Mesenteric fat pad (tissue), 1 donor: ENCODE data around the gene RPL19. TPM values are rescaled to one million over a fixed set of nuclear protein-coding genes. Genes with fewer than 3 reads are reported as not detected.
A peak's percentile ranks its signal among the peaks of the same experiment; 100 is the strongest.

Source experiments
- DNase-seq: peaks from one replicate; pipeline ENCODE4 v3.0.0-alpha.2; 2020; ENCODE audit warnings: low spot score
- total RNA-seq: library from RNA; stranded (reverse); fragmentation: NEBNext Ultra II Directional; extraction: Animal tissue kit (Norgen Biotek cat#: 25700); gene quantifications from one replicate; pipeline ENCODE4 v1.2.1, GENCODE V29; 2021
- donor health status: DM: yes; HTN: yes; CAD: no.

The RPL19 gene
- total RNA-seq, 1 donor from 2014 or later = 1,346 TPM

DNA sequence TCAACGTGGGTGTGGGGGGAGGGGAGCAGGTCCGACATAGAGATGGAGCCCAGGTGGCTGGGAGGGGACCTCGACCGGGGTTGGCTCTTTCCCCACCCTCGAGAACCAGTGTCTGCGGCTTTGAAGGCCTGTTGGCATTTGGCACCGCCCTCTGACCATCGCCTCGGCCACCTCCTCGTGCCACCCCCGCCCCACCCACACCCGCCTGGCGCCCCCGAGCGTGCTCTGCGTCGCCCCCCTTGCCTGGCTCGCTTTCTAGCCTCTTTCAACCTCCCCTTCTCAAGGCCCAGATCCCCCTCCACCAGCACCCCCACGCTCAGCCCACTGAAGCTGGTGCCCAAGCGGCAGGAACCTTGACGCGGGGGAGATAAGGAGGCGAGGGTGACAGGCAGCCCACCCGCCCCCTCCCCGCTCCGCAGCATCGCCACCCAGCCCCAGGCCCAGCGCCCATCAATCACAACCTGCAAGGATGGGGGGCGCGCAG lies 3.2 kb upstream of the RPL19 start:
- DNase-seq = no peak

DNA sequence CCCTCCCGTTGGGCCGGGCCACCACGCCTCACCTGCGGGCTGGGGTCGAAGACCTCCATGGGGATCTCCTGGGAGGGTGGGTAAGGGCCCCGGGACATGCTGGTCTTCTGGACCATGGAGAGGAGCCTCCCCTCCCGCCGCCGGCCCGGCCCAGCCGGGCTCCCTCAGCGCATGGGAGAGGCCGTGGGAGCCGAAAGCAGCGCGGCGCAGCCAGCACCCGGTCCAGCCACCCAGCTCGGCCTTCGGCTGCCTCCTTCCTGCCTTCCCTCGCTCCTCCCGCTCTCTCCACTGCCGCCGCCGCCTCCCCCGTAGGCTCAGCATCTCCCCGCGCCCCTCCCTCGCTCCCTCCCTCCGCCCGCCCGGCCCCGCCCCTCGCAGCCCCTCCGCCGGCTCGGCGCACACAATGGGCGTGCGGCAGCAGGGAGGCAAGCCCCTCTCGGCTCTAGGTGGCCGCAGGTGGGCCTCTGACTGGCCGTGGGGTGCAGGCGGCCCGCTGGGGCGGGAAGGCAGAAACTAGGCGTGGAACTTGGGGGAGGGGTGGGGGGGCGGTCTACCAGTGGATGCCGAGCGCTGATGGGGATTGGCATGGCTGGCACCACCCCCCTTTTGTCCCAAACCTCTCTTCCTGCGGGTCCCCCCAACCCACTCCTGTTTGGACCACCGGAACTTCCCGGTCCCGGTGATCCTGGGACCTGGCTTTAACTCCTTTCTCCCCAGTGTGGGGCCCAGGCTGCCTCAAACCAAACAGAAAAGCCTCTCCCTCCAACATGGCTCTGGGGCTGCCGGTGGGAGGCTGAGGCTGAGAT lies 2.5 kb upstream of the RPL19 start, which contains the start of gene CACNB1:
CACNB1 (minus strand) TSS at position 290 of the 806 bp plus-strand sequence; CDS start at position 116, 174 bp downstream.
- no peak for DNase-seq

DNA sequence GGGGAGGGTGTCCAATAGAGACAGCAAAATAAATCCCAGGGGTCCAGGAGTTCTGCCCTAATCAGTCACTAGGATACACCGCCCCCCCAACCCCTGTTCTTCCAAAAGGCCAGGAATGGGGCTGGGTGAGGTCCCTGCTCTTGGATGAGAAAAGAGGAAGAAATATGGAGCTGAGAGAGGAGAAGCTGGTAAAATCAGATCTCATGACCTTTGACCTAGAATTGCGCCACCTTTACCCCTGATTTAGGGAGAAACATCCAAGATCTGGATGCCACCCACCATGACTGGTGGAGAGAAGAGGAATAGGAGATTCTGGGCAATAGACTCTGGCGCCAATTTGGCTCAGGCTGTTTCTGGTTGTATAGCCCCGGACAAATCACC lies 1.9 kb upstream of the RPL19 start:
- DNase-seq = no peak

DNA sequence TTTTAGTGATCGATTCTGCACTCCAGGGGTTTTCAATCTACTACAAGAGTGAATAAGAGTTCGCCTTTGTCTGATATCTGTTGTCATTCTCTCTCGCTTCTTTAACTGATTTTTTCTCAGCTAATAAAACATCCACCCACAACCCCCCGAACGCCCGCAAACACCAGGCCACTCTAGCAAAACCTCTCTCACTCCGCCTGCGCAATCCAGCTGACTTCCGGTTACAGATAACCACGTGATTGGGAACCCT lies 338 bp upstream of the RPL19 start:
- DNase-seq = no peak

DNA sequence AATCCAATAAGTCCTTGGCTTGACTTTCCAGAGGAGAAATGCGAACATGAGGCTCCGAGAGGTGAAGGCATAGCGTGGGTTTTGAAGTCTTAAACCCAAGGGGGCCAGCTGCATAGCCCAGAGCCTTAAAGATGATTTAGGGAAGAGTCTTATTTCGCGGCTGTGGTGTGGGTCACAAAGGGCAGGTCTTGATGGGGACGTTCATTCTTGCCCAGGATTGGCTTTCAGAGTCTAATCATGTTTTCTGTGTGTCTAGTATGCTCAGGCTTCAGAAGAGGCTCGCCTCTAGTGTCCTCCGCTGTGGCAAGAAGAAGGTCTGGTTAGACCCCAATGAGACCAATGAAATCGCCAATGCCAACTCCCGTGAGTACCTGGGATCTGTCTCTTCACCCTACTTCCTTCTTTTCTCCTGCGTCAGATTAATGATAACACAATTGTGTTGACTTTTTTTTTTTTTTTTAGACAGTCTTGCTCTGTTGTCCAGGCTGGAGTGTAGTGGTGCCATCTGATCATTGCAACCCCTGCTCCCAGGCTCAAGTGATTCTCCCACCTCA lies 951 bp downstream of the RPL19 start:
- no peak for DNase-seq

DNA sequence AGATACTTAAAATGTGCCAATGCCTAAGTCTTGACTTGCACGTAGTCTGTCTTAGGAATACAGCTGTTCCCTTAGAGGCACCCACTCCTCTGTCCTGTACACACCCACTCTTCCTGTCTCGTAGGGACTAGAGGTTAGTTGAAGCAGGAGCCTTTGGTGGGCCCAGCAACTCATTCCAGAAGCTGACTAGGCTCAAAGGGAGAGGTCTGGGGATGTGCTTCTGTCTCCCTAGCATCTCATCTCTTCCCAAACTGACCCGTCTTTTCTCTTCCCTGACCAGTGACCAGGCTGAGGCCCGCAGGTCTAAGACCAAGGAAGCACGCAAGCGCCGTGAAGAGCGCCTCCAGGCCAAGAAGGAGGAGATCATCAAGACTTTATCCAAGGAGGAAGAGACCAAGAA lies 4.2 kb downstream of the RPL19 start:
- DNase-seq = no peak

DNA sequence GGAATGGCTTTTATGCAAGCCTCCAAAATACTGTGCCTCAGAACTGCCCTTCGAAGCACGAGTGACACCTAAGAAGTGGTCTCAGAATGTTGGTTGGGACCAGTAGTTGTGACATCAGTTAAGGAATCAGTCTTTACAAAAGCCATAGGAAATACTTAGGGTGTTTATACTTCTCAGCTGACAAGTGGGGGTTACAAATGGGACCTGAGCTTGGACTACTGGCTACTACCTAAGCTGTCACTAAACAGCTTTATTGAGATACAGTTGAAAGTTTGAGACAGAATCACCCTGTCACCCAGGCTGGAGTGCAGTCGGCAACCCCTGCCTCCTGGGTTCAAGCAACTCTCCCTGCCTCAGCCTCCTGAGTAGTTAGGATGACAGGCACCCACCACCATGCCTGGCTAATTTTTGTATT lies 5.0 kb downstream of the RPL19 start:
- DNase-seq = no peak

DNA sequence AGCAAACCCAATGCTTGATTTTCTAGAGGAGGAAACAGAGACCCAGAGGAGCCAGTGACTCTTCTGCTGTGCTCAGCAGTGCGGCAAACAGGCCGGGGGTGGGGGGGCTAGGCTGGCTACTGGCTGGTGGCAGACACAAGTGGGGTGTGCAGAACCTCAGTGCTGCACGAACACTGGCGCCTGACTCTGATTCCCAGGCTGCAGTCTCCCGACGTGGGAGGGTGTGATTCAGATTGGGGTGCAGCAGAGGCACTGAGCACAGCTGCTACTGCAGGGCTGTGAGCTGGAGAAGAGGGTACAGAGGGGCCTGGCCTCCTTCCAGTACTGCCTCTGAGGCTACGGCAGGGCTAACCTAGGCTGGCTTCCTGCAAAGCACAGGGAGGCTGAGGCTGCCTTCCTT lies 8.1 kb downstream of the RPL19 start:
- no peak for DNase-seq

DNA sequence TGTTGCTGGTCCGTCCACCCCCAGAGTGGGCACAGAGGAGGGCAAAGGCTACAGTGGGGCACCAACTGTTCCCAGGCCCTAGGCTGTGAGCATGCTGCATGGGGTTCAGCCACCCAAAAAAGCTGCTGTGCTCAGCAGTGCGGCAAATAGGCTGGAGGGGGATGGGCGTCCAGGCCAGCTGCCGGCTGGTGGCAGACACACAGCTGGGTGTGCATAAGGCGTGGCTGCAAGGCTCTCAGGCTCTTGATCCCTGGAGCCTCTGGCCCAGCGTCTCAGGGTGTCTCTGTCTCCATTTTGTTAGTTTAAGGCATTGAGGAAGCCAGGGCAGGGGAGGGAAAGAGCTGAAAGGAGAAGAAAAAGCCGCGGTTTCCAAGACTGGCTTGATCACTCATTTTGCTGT lies 8.8 kb downstream of the RPL19 start:
- no peak for DNase-seq

DNA sequence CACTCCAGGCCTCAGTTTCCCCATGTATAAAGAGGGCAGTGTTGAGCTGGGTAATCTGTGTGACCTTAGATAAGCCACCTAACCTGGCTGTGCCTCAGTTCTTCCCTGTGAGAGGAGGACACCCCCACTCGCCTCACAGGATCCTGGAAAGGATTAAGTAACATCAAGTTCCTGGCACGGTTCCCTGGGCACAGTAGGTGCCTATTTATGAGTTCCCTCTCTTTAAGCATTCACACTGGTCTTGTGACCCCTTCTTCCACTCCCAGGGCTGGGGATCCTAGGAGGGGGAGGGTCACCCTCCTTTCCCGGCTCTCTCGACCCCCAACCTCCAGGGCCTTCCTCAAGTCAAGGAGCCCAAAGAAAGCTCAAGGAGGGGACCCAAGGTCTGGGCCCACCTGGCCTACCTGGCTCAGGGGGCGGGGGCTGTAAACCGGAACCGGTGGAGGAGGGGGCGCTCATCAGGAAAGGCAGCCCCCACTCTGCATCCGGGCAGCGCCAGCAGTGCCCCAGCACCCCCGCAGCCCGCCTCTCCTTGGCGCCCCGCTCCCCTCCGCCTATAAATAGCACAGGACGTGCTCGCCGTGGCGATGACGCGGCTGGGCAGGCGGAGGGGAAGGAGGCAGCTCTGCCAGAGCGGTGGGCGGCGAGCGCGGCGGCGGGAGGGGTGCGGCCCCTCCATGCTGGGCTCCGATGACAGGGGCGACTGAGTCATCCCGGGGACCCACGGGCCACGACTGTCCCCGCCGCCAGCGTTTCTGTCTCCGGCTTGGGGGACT lies 9.4 kb downstream of the RPL19 start:
- DNase-seq = peak; percentile 95

DNA sequence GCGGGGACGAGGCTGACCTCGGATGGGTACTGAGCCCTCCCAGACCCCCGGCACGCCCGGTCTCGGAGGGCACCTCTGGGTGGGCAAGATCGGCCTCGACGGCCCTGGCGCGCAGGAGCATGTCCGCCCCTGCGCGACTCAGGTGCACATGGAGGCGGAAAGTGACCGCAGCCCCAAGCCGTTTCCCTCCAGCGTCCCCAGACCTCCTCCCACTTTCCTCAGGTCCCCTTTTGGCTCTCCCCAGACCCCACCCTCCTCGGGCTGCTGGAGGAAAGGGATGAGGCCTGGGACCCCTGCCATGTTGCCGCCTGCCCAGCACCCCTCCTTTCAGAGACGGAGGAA lies 10.0 kb downstream of the RPL19 start:
- no peak for DNase-seq

DNA sequence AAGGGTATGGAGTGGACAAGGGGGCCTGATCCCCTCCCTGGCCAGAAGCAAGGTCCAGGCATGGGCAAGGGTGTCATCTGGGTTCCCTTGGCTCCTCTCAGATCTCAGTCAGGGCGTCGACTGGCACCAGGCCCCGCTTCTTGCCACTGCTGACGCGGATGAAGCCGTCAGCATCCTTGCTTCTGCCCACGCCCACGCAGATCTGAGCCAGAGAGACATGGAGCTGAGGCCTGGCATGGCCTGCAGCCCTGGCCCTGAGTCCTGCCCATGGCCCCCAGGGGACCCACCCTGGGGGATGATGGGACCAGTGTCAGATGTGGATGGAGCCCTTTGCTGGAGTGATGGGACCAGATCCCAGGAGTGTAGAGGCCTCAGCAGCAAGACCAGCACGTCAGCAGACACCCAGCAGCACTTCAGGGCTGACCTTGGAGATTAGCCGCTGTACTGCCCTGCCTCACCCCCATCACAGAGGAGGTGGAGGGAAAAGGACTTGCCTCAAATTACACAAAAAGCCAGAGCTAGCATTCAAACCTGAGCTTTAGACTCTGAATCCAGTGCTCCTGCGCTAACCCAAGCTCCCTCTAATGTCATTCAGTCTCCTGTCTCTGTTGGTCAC lies 12.2 kb downstream of the RPL19 start:
- DNase-seq = no peak

DNA sequence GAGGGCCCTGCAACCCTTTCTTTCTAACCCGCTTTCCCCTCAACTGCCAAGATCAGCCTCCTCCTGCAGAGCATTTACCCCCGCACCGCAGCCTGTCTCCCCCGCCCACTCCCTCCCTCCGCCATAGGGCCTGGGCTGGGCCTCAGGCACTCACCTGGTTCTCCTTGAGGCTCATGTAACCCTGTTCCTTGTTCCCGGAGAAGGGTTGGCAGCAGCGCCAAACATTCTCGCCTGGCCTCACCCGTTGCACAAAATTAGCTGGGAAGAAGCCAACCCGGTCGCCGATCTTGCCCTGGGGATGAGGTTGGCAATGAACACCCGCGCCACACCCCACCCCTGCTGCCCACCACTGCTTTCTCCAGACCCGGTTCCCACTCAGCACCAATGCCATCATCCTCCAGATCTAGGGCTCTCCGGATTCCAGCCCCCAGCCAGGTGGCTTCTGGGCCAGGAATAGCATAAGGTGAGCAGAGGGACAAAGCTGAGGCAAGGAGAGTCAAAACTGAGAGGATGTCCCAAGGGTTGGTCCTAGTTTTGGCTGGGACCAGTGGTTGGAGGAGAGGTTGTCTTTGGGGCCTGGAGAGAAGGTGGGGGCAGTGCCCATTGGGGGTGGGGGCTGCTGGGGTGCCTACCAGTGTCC lies 12.9 kb downstream of the RPL19 start:
- no peak for DNase-seq

DNA sequence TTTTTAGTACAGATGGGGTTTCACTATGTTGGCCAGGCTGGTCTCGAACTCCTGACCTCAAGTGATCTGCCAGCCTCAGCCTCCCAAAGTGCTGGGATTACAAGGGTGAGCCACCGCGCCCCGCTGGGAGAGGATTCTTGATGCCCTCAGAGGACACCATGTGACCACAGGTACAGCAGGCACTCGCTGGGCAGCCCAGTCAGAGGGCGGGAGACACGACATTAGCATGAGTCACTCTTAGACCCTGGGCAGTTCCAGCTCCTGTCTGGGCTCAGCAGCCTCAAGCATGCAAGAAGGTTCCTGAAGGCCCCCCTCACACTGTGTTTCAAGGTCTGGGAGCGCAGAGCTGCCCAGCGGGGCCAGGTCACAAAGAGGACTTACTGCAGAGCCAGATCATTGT lies 13.8 kb downstream of the RPL19 start:
- DNase-seq = no peak

DNA sequence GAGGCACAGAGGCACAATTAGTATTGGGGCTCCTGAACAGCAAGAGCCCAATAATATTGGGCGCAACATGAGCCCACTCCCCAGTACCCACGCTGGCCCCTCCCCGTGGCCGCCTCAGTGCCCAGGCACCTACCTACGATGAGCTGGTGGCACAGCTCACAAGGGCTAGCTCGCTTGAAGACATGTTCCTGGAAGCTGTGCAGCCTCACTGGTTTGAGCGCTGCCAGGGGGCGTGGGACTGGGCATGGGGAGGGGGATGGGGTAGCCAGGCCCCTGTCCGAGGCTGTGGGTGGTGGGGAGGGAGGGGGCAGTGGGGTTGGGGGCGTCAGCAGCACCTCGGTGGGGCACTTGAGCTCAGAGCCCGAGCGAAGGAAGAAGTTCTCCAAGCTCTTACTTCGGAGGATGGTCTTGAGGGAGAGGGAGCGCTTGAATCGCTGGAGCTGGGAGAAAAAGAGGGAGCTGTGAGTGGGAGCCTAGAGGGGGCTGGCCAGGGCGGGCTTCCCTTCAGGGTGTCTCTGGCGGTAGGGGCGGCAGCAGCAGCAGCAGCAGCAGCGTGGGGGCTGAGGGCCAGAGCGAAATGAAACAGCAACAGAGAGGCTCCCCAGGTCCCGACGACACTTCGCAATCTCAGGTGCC lies 17.8 kb downstream of the RPL19 start:
- no peak for DNase-seq

DNA sequence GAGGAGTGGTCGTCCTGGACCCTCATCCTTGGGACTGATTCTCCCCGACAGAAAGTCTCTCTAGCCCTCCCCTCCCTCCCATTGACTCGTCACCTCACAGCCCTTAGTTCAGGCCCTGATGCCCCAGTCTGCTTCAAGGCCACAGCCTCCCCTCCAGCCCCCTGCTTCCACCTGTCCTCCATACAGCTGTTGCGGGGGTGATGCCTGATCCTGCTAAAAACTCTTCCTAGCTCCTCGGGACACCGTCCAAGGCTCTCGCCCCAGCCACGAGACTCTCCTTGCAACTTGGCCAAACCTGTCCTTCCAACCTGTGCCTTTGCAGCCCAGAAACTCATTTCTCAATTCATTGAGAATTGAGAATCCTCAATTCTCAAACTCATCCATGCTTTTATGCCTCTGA lies 18.8 kb downstream of the RPL19 start:
- DNase-seq = no peak

DNA sequence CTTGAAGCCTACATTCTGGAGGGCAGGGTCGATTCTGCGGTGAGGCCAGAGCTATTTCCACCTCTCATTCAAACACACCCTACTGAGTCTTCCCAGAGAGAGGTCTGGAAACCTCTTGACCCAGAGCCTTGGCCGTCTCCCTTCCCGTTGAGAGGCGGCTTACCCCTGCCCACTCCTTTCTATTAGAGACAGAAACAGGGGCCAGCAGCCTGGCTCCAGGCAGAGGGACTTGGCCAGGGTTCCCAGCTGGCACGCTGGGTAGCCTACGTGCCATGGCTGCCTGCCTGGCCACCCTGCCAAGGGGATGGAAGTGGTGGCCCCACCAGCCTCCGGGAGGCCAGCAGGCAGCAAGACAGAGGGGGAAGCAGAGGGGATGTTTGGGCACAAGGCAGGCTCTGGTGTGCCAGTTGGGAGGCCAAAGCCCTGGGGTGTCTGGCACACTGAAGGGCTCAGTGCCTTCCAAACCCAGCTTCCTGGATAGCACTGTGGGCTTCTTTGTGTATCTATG lies 19.6 kb downstream of the RPL19 start:
- no peak for DNase-seq

DNA sequence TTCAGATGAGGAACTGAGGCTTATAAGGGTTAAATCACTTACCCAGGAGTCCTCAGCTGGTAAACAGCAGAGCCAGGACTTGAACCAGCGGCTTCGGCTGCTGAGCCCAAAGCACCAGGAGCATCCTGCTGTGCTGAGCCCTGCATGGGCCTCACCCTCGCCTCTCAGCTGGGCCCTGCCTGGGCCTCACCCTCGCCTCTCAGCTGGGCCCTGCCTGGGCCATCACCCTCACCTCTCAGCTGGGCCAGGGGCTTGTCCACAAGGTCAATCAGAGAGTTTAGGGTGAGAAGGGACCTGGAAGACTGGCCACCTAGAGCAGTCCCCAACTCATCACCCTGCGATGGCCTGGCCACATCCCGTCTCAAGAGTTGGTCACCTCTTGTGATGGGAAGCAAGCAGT lies 21.5 kb downstream of the RPL19 start:
- no peak for DNase-seq

DNA sequence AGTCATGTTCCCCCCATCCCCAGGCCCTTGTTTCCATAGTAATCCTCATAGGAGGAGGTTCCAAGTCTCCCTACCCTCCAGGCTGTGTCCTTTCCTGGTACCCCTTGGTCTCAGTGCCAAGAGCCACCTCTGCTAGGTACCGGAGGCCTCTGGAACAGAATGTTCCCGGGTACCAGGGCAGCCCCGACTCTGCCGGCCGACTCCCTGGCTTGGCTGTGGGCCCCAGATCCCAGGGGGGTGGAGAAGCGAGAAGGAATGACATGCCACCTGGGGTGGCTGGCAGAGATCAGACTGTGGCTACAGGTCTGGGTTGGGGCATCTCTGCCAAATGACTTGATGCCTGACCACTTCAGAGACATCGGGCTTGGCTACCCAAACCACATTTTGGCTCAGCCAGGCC lies 22.1 kb downstream of the RPL19 start:
- DNase-seq = no peak

DNA sequence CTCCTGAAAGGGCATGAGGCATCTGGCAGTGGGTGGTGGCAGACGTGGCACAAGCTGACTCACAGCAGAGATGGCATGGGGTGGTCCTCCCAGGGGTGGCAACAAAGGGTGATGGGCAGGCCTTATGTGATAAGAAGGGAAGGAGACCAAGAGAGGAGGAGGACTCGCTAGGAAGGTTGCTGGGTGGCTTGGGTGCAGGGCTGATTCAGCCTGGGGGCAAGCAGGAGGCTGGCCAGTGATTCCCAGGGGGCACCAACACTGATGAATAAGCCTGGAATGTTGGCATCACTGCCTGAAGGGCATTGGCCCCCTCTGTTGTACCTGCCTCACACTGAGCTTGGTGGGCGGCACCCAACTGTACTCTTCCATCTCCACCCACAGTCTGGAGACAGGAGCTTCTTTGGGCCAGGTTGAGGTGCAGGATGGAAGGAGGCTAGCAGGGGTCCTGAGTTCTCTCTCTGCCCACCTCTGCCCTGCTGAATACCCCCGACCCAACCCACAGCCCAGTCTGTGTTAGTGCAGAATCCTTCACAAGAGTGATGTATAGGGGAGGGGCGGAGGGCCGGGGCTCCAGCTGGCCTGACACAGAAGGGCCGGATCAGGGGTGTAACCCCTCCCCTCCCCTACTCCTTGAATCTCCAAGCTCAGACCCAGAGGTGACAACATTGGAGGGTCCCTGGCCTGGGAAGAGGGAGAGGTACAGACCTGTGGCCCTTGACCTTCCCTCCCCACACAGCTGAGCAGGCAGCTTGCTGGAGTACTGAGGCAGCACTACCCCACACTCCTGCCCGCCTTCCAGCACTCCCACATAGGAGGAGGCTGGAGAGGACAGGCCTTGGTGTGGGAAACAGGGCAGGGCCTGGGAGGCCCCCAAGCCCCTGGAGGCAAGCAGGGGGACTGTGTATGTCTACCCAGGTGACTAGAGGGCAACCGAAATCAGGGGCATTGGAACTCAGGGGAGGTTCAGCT lies 23.1 kb downstream of the RPL19 start:
- DNase-seq = no peak
